OCI-LY1 (cell line): ENCODE data around the gene XRCC4.
"Not testable (repeated sequence)": the region's sequence is repeated elsewhere in the genome, so short reads cannot be mapped to it uniquely, and the experiment has no call there.

Source experiments
- H2AFZ ChIP-seq: fragments of 200-600 bp; sonication (generic), shearing (Covaris generic); 2 replicates; pipeline ENCODE4 v1.6.0; 2014; ENCODE audit warnings: antibody characterized with exemption, mild to moderate bottlenecking, low read length
- H3F3A ChIP-seq: fragments of 200-600 bp; sonication (generic), shearing (Covaris generic); 2 replicates; pipeline ENCODE4 v1.6.0; 2014; ENCODE audit warnings: mild to moderate bottlenecking, antibody characterized with exemption, low read length, moderate library complexity; ENCODE audit not compliant: insufficient read depth
- H3K27ac ChIP-seq: fragments of 200-600 bp; sonication (generic); 2 replicates; pipeline ENCODE4 v1.5.1; 2014; ENCODE audit warnings: low read length, mixed run types, mild to moderate bottlenecking, low read depth; ENCODE audit not compliant: poor library complexity, severe bottlenecking
- H3K27me3 ChIP-seq: fragments of 200-600 bp; sonication (generic); 2 replicates; pipeline ENCODE4 v1.6.0; 2014; ENCODE audit warnings: antibody characterized with exemption, mild to moderate bottlenecking, low read length, moderate library complexity; ENCODE audit not compliant: insufficient read depth
- H3K36me3 ChIP-seq: fragments of 200-600 bp; sonication (generic); 2 replicates; pipeline ENCODE4 v1.6.1; 2014; ENCODE audit warnings: mild to moderate bottlenecking, antibody characterized with exemption, low read length, moderate library complexity, mixed read lengths; ENCODE audit not compliant: insufficient read depth
- H3K4me1 ChIP-seq: fragments of 200-600 bp; sonication (generic); 2 replicates; pipeline ENCODE4 v1.5.1; 2014; ENCODE audit warnings: mild to moderate bottlenecking, low read length, moderate library complexity; ENCODE audit not compliant: insufficient read depth, severe bottlenecking
- H3K4me2 ChIP-seq: fragments of 200-600 bp; sonication (generic), shearing (Covaris generic); 2 replicates; pipeline ENCODE4 v1.6.1; 2014; ENCODE audit warnings: low read length
- H3K4me3 ChIP-seq: fragments of 200-600 bp; sonication (generic); 2 replicates; pipeline ENCODE4 v1.5.1; 2014; ENCODE audit warnings: low read length, low read depth, mild to moderate bottlenecking, mixed read lengths; ENCODE audit not compliant: poor library complexity, severe bottlenecking
- H3K79me2 ChIP-seq: fragments of 200-600 bp; shearing (Covaris generic); 2 replicates; pipeline ENCODE4 v1.6.1; 2016; ENCODE audit warnings: mixed run types, low read length, mixed read lengths; ENCODE audit not compliant: insufficient read depth
- H3K9ac ChIP-seq: fragments of 200-600 bp; sonication (generic), shearing (Covaris generic); 2 replicates; pipeline ENCODE4 v1.6.1; 2014; ENCODE audit warnings: mild to moderate bottlenecking, low read length, mixed read lengths
- H3K9me2 ChIP-seq: fragments of 200-600 bp; sonication (generic), shearing (Covaris generic); 2 replicates; pipeline ENCODE4 v1.6.1; 2014; ENCODE audit warnings: low read depth, mild to moderate bottlenecking, low read length, mixed read lengths
- H3K9me3 ChIP-seq: fragments of 200-600 bp; shearing (Covaris generic); 2 replicates; pipeline ENCODE4 v1.6.1; 2014; ENCODE audit warnings: low read length, mixed read lengths
- H4K20me1 ChIP-seq: fragments of 200-600 bp; sonication (generic), shearing (Covaris generic); 2 replicates; pipeline ENCODE4 v1.6.0; 2016; ENCODE audit warnings: mild to moderate bottlenecking, low read length; ENCODE audit not compliant: insufficient read depth
- CTCF ChIP-seq: fragments of 200-600 bp; sonication (generic), shearing (Covaris generic); IDR thresholded peaks from 2 replicates; pipeline ENCODE4 v1.5.1; 2017; ENCODE audit warnings: mild to moderate bottlenecking, antibody characterized with exemption, low read length, moderate library complexity, mixed read lengths
- EZH2 ChIP-seq: fragments of 200-600 bp; sonication (generic), shearing (Covaris generic); IDR thresholded peaks from 2 replicates; pipeline ENCODE4 v1.8.0; 2017; ENCODE audit warnings: borderline replicate concordance, mixed run types, mild to moderate bottlenecking, antibody characterized with exemption, low read length, moderate library complexity, mixed read lengths

Gene XRCC4

GRCh38 chr5:83256091-83256780 lies 178.9 kb downstream of the XRCC4 start:
- Histone ChIP-seq H3K27ac (no peak overlapping the region), H3K79me2 (no peaks in the 10 kb centered on the region), H3K4me1 (no peaks in the 10 kb centered on the region), H2AFZ (no peak overlapping the region), H3K9me2 (no peaks in the 10 kb centered on the region), H3K9ac (no peak overlapping the region), H4K20me1 (no peaks in the 10 kb centered on the region), H3K27me3 (no peaks in the 10 kb centered on the region), H3K4me2 (no peak overlapping the region), H3K36me3 (no peaks in the 10 kb centered on the region), H3K4me3 (no peak overlapping the region), H3F3A (no peaks in the 10 kb centered on the region), H3K9me3 (no peaks in the 10 kb centered on the region)
- no peak for TF ChIP-seq CTCF
- no peak for TF ChIP-seq EZH2

- H3K27me3 ChIP-seq, H3K9ac ChIP-seq, H3K9me3 ChIP-seq, H4K20me1 ChIP-seq, H3F3A ChIP-seq, H3K79me2 ChIP-seq, H3K4me1 ChIP-seq, H2AFZ ChIP-seq, H3K4me3 ChIP-seq, H3K36me3 ChIP-seq, H3K4me2 ChIP-seq, H3K27ac ChIP-seq, H3K9me2 ChIP-seq: not testable (repeated sequence)
These were observed 180.3 kb downstream of the XRCC4 start for GRCh38 chr5:83257684-83258083.

GRCh38 chr5:83265318-83265717 lies 188.0 kb downstream of the XRCC4 start:
- Histone ChIP-seq H3K9me2 (no peaks in the 10 kb centered on the region), H3K9ac (no peak overlapping the region), H3K36me3 (no peaks in the 10 kb centered on the region), H3K4me2 (no peak overlapping the region), H3K27me3 (no peaks in the 10 kb centered on the region), H2AFZ (no peak overlapping the region), H4K20me1 (no peaks in the 10 kb centered on the region), H3F3A (no peaks in the 10 kb centered on the region), H3K4me3 (no peak overlapping the region), H3K79me2 (no peaks in the 10 kb centered on the region), H3K27ac (no peak overlapping the region), H3K4me1 (no peaks in the 10 kb centered on the region), H3K9me3 (no peaks in the 10 kb centered on the region)
- no peak for TF ChIP-seq CTCF
- no peak for TF ChIP-seq EZH2

GRCh38 chr5:83270311-83270710 lies 193.0 kb downstream of the XRCC4 start:
- no peaks in the 10 kb centered on the region for H3K79me2 ChIP-seq

More at GRCh38 chr5:83270311-83270710, 193.0 kb downstream of the XRCC4 start:
- no peak overlapping the region for H2AFZ ChIP-seq
- no peaks in the 10 kb centered on the region for H3K9me3 ChIP-seq
- H3K9me2 ChIP-seq = no peaks in the 10 kb centered on the region
- no peaks in the 10 kb centered on the region for H4K20me1 ChIP-seq
- H3K4me2 ChIP-seq = no peak overlapping the region
- no peak for TF ChIP-seq CTCF
- TF ChIP-seq EZH2 = no peak
- H3K9ac ChIP-seq = no peak overlapping the region
- no peaks in the 10 kb centered on the region for H3K36me3 ChIP-seq
- H3K27ac ChIP-seq = no peak overlapping the region
- no peaks in the 10 kb centered on the region for H3K4me1 ChIP-seq
- H3K27me3 ChIP-seq = no peaks in the 10 kb centered on the region
- H3F3A ChIP-seq = no peaks in the 10 kb centered on the region
- no peak overlapping the region for H3K4me3 ChIP-seq
